Suprapubic skin (tissue), 4 donors: ENCODE results near the gene DNTT.

Source experiments
- EP300 ChIP-seq: sonication (generic); formaldehyde crosslinking; IDR thresholded peaks from one replicate; pipeline ENCODE4 v1.6.1; 2017; ENCODE audit warnings: antibody characterized with exemption
- POLR2A ChIP-seq, 2 donors: fragments of 450-650 bp; IDR thresholded peaks; one replicate each; pipeline ENCODE4 v1.6.1; 2017; ENCODE audit warnings: antibody characterized with exemption in 2 of 2, mild to moderate bottlenecking in 2 of 2, moderate library complexity in 2 of 2
- POLR2AphosphoS5 ChIP-seq, 3 donors: sonication (generic); formaldehyde crosslinking; IDR thresholded peaks; one replicate each; pipeline ENCODE4 v1.6.1; 2017; ENCODE audit warnings: antibody characterized with exemption in 3 of 3

DNA sequence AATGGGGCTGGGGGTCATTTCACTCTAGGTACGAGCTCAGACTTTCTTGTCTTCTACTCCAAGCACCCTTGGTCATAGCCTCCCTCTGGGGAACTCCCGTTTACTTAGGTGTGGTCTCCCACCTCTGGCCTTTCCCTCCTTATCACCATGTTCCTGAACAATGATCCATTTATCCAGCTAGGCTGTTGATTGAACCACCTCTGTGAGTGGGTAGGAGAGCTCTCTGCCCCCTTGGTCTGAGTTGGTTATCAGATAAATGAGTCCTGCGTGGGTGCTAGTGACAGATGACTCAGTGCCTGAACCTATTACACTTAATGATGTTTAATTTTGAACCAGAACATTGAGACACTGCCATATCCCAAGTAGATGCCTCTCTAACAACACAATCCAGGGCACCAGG lies 42.3 kb upstream of the DNTT start:
- TF ChIP-seq POLR2A (IDR thresholded peaks at IDR 0.05), result no peak
- TF ChIP-seq POLR2AphosphoS5 (IDR thresholded peaks at IDR 0.05), result no peak
- no peak for TF ChIP-seq EP300
